ES-I3 (cell line): Measurements from ENCODE around the gene APBA2.
A peak's percentile ranks its signal among the peaks of the same experiment; 100 is the strongest.

Source experiments
- H3K36me3 ChIP-seq: 2 replicates; pipeline ENCODE4 v1.6.1; 2013; ENCODE audit warnings: mild to moderate bottlenecking, low read length, control low read depth, moderate library complexity; ENCODE audit not compliant: insufficient read depth
- H3K4me1 ChIP-seq: 2 replicates; pipeline ENCODE4 v1.6.1; 2013; ENCODE audit warnings: mild to moderate bottlenecking, control low read depth, low read length; ENCODE audit not compliant: insufficient read depth
- H3K9ac ChIP-seq: 2 replicates; pipeline ENCODE4 v1.6.1; 2013; ENCODE audit warnings: low read depth, mild to moderate bottlenecking, low read length, moderate library complexity
- H3K9me3 ChIP-seq: 2 replicates; pipeline ENCODE4 v1.6.1; 2013; ENCODE audit warnings: mild to moderate bottlenecking, low read length, moderate library complexity; ENCODE audit not compliant: control insufficient read depth, insufficient read depth

APBA2 gene

GRCh38 chr15:29107971-29108645 is 222.3 kb downstream of the APBA2 start:
- H3K4me1 ChIP-seq, result no peaks in the 10 kb centered on the region
- H3K9me3 ChIP-seq, result no peaks in the 10 kb centered on the region
- H3K36me3 ChIP-seq, result no peaks in the 10 kb centered on the region
- H3K9ac ChIP-seq, result no peak overlapping the region

- H3K4me1 ChIP-seq, result peaks cover 4% of the 10 kb centered on the region; the same call in 1 of the 2 replicates
- H3K9me3 ChIP-seq, result no peaks in the 10 kb centered on the region
- no peaks in the 10 kb centered on the region for H3K36me3 ChIP-seq
- H3K9ac ChIP-seq, result no peak overlapping the region
Measured at GRCh38 chr15:29109762-29110161, 224.0 kb downstream of the APBA2 start.

- Histone ChIP-seq H3K9ac (no peak overlapping the region), H3K9me3 (no peaks in the 10 kb centered on the region)
Measured at GRCh38 chr15:29110176-29110575, 224.4 kb downstream of the APBA2 start.

GRCh38 chr15:29110733-29111132 is 225.0 kb downstream of the APBA2 start:
- no peak overlapping the region for H3K9ac ChIP-seq
- H3K9me3 ChIP-seq, result no peaks in the 10 kb centered on the region
- H3K4me1 ChIP-seq, result peaks cover 6% of the 10 kb centered on the region; the same call in 1 of the 2 replicates
- H3K36me3 ChIP-seq, result no peaks in the 10 kb centered on the region

More at GRCh38 chr15:29110176-29110575, 224.4 kb downstream of the APBA2 start:
- Histone ChIP-seq H3K36me3 (no peaks in the 10 kb centered on the region), H3K4me1 (peaks cover 6% of the 10 kb centered on the region; the same call in 1 of the 2 replicates)

- Histone ChIP-seq H3K36me3 (no peaks in the 10 kb centered on the region), H3K9me3 (no peaks in the 10 kb centered on the region), H3K4me1 (peaks cover 6% of the 10 kb centered on the region; the same call in 1 of the 2 replicates), H3K9ac (no peak overlapping the region)
Measured at GRCh38 chr15:29111705-29112281, 226.0 kb downstream of the APBA2 start.

GRCh38 chr15:29113336-29114220 is 227.8 kb downstream of the APBA2 start:
- Histone ChIP-seq H3K9ac (no peak overlapping the region), H3K36me3 (no peaks in the 10 kb centered on the region), H3K9me3 (no peaks in the 10 kb centered on the region)

GRCh38 chr15:29114221-29115092 is 228.7 kb downstream of the APBA2 start:
- H3K36me3 ChIP-seq, result no peaks in the 10 kb centered on the region
- no peaks in the 10 kb centered on the region for H3K9me3 ChIP-seq
- H3K9ac ChIP-seq, result no peak overlapping the region
- peaks cover 6% of the 10 kb centered on the region; the same call in 1 of the 2 replicates for H3K4me1 ChIP-seq

More at GRCh38 chr15:29113336-29114220, 227.8 kb downstream of the APBA2 start:
- H3K4me1 ChIP-seq, result peaks cover 6% of the 10 kb centered on the region; the same call in 1 of the 2 replicates

- Histone ChIP-seq H3K4me1 (peaks cover 6% of the 10 kb centered on the region; the same call in 1 of the 2 replicates), H3K36me3 (no peaks in the 10 kb centered on the region), H3K9me3 (no peaks in the 10 kb centered on the region), H3K9ac (peak overlapping the region; percentile 55; the same call in 1 of the 2 replicates)
Measured at GRCh38 chr15:29115093-29115991, 229.6 kb downstream of the APBA2 start.

GRCh38 chr15:29116970-29117700 is 231.4 kb downstream of the APBA2 start:
- Histone ChIP-seq H3K9me3 (no peaks in the 10 kb centered on the region), H3K4me1 (peaks cover 6% of the 10 kb centered on the region; the same call in 1 of the 2 replicates), H3K36me3 (no peaks in the 10 kb centered on the region), H3K9ac (no peak overlapping the region)

GRCh38 chr15:29117778-29118177 is 232.0 kb downstream of the APBA2 start:
- Histone ChIP-seq H3K9me3 (no peaks in the 10 kb centered on the region), H3K36me3 (no peaks in the 10 kb centered on the region), H3K9ac (no peak overlapping the region), H3K4me1 (peaks cover 6% of the 10 kb centered on the region; the same call in 1 of the 2 replicates)

- Histone ChIP-seq H3K4me1 (peaks cover under 1% of the 10 kb centered on the region; the same call in 1 of the 2 replicates), H3K36me3 (no peaks in the 10 kb centered on the region), H3K9ac (no peak overlapping the region), H3K9me3 (no peaks in the 10 kb centered on the region)
Measured at GRCh38 chr15:29119847-29120246, 234.1 kb downstream of the APBA2 start.

GRCh38 chr15:29120593-29121368 is 235.0 kb downstream of the APBA2 start:
- Histone ChIP-seq H3K9ac (no peak overlapping the region), H3K9me3 (no peaks in the 10 kb centered on the region), H3K36me3 (no peaks in the 10 kb centered on the region), H3K4me1 (no peaks in the 10 kb centered on the region; the same call in 1 of the 2 replicates)
